ENCODE measurements around the gene TGM5.
A peak's percentile ranks its signal among the peaks of the same experiment; 100 is the strongest.

The TGM5 gene

GRCh38 chr15:43189296-43189695 lies 77.4 kb downstream of the TGM5 start:
- no peak for DNase-seq

GRCh38 chr15:43187544-43188155 lies 79.1 kb downstream of the TGM5 start:
- no peak for DNase-seq

- DNase-seq = no peak
Measured at GRCh38 chr15:43186003-43186353, 80.8 kb downstream of the TGM5 start.

GRCh38 chr15:43185157-43186002 lies 81.3 kb downstream of the TGM5 start, which contains the start of gene CCNDBP1:
TSS of gene CCNDBP1 (plus strand) at chr15:43185403. CDS start at chr15:43185499, 96 bp downstream.
- peak; percentile 95 for DNase-seq

- no peak for DNase-seq
Measured at GRCh38 chr15:43184407-43185124, 82.2 kb downstream of the TGM5 start.

GRCh38 chr15:43183270-43183669 lies 83.5 kb downstream of the TGM5 start:
- DNase-seq = no peak

Data from activated CD8-positive, alpha-beta memory T cell treated with anti-CD3 and anti-CD28 coated beads, Interleukin-2, amount 50 U/mL, for 48 hours (primary cell).